GM18505 (cell line): ENCODE measurements around the gene TTC39C.

Source experiments
- ATAC-seq: cut with Tn5 transposase; IDR thresholded peaks from one replicate; pipeline ENCODE4 v1.9.1; 2021; ENCODE audit not compliant: unreplicated experiment
- POLR2A ChIP-seq: IDR thresholded peaks from 4 replicates; pipeline ENCODE4 v1.6.1; 2011; ENCODE audit warnings: borderline replicate concordance; ENCODE audit not compliant: insufficient read depth, insufficient read length; ENCODE audit errors: extremely low read depth

The TTC39C gene

DNA sequence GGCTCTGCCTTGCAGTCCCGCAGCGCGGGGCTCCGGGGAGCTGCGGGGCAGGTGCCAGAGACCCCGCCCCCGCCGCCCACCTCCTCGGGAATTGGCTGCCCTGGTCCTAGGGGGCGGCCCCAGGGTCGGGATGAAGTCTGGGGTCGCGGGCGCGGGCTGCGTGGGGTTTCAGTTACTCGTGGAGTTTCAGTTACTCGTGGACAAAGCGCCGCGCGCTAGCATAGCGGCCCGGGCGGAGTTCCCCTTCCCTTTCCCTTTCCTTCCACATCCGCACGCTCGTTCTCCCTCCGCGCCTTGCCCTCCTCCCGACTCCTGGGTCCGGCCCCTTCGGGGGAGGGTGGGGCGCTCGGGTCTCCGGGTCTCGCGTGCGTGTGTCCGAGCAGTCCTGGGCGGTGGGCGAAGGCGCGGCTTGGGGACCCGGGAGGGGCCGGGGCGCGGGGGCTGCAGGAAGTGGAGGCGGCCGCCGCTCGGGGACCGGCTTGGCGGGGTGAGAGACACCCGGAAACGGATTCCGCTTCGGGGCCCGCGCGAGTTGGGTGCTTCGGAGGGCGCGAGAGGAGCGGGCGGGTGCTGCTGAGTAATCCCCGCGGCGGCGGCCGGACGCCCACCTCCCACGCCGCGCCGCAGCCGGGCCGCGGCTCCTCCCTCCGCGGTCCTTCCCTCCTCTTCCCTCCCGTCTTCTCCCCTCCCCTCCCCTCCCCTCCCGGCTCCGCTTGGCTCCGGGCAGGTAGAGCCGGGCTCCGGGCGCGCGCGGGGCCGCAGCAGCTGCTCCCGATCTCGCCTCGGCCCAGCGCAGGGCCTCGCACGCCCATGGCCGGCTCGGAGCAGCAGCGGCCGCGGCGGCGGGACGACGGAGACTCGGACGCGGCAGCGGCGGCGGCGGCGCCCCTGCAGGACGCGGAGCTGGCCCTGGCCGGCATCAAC, at the start of gene TTC39C:
Gene TTC39C, plus strand, starts transcription at position 693 of the 924 bp plus-strand sequence. Its CDS starts 118 bp downstream, at position 811.
- peak; percentile 45 for TF ChIP-seq POLR2A
- ATAC-seq: peak; percentile 46

DNA sequence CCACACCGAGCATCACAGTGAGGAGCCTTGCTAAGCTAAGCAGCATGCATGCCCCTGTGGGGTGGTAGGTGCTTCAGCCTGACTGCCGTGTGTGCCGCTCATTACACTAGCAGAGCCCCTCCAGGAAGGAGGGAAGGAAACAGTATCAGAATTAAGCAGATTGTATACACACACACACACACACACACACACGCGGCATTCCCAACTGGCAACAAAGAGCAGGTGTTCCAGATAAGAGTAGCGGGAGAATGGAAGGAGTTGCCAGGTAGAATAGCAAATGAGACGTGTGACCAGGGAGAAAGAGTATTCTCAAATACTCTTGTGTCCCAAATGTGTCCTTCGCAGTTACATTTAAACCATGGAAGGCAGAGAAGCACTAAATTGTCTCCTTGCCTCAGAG, 47.6 kb upstream of the TTC39C start:
- TF ChIP-seq POLR2A: no peak
- no peak for ATAC-seq

- ATAC-seq: peak; percentile 49
- TF ChIP-seq POLR2A: no peak
Observed at GRCh38 chr18:23967321-23968089, 47.0 kb upstream of the TTC39C start.

DNA sequence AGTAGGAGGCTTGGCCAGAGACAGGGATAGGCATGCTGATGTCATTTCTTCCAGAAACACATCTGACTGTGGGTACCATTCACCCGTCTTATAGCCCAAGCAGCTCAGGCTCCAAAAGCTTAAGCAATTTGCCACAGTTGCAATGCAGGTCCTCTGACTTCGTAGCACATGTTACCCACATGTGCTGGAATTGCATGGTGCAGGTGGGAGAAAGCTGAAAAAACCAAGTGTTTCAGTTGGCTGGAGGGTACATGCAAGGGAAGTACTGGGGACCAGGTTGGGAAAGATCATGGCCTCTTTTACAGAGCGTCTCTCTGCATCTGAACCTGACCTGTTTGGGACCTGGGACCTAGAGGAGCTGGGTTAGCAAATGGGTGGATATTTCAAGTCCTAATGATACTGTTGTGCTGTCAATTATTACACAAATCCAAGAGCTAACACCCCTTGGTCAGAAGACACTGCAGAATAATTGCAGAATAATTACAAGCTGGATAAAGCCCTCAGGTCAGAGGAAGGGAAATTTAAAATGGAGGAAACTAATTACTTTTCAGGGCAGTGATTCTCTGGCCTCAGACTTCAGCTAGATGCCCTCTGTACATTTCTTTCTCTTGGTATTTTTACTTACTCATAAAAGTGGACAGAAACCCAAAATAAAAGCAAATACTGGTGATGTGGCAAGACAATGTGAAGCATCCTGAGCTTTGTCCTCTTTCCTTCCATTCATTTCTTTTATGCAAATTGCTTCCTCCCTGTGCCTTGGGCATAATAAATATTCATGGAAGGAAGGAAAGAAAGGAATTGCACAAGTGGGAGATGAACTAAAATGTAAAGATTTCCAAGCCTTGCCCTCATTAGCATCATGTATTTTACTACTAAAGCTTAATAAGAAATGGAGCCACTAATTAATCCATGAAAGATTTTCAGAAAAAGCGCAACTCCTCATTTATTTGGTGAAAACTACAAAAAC, 45.6 kb upstream of the TTC39C start:
- TF ChIP-seq POLR2A: no peak
- ATAC-seq: no peak

DNA sequence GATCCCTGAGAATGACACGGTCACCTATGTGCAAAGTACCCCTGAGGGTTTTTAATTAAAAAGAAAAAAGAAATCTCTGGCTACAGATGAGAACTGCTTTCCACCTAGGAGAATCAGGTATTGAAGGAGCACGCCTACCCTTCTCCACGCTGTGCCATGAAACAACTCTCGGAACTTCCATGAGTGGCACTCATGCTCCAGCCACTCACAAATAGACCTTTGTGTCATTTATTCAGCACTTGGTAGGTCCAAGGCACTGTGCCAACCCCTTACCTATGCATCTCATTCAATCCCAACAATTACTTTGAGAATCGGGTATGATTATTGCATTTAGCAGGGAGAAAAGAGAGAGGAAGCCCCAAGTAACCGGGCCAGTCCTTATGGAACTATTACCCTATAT, 44.9 kb upstream of the TTC39C start:
- TF ChIP-seq POLR2A: no peak
- ATAC-seq: no peak

- no peak for TF ChIP-seq POLR2A
- no peak for ATAC-seq
Observed at GRCh38 chr18:23970161-23971096, 44.1 kb upstream of the TTC39C start.

DNA sequence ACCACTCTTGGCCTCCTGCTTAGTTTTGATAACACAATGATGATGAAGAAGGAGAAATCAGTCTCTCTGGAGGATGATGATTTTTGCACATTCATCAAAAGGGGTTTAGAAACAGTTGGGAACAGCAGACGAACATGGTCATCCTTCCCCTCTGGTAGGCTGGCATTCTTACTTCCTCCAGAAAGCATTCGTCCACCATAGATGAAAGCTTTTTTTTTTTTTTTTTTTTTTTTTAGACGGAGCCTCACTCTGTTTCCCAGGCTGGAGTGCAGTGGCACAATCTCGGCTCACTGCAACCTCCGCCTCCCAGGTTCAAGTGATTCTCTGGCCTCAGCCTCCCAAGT, 43.5 kb upstream of the TTC39C start:
- TF ChIP-seq POLR2A: no peak
- no peak for ATAC-seq

DNA sequence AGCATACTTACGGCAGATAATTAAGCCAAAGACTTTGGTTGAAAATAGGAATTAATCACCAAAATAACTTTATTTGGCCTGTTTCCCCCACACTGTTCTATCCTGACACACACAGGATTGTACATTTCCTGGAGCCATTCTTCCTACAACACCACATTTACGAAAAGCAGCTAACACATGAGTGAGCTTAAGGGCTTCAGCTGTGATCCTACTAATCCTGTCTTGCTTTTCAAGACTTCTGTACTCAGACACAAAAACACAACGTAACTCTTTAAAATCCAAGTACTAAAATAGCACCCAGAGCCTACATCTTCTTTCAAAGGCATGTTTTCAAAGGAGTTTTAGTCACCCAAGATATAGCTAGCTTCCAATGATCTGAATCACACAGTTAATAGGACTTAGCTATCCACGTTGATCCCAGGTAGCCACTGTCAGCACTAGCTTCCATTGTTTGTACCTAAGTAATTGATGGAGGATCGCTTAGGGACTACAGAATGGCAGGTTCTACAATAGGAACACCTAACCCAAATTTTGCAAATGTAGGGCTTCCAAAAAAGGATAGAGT, 42.8 kb upstream of the TTC39C start:
- ATAC-seq: no peak
- no peak for TF ChIP-seq POLR2A

- ATAC-seq: peak; percentile 57
- TF ChIP-seq POLR2A: no peak
Observed at GRCh38 chr18:23972453-23972852, 42.1 kb upstream of the TTC39C start.

GRCh38 chr18:23977103-23977502, 37.5 kb upstream of the TTC39C start:
- no peak for ATAC-seq

DNA sequence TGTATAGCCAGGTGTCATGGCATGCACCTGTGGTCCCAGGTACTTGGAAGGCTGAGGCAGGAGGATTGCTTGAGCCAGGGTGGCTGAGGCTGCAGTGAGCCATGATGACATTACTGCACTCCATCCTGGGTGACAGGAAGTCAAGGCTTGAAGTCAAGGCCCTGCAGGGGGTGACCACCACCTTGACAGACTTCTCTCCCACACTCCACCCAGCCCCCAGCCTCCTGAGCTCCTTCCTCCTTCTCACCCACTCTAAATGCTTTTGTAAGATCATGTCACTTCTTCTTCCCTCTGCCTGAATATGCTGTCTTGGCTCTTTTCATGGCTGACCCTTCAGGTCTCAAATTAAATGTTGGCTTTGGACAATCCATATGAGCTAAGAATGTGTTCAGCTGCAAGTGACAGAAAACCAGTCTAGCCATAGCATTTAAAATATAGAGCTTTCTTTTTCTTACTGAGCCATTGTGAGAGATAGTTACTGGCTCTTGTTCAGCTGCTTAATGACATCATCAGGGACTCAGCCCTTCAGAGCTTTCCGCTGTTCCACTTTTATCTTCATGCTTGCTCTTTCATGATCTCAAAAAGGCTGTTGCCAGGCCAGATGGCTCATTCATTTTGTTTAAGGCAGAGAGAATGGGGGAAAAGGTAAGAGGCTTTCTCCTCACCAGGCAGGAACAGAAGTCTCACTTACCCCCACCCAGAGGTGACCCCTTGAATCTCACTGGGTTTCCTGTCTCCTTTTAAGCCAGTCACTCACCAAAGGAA, 36.7 kb upstream of the TTC39C start:
- no peak for TF ChIP-seq POLR2A
- ATAC-seq: no peak

More at GRCh38 chr18:23977103-23977502, 37.5 kb upstream of the TTC39C start:
- TF ChIP-seq POLR2A: no peak
